ENCODE results near the gene IVL. TPM values are rescaled to one million over a fixed set of nuclear protein-coding genes. Genes with fewer than 3 reads are reported as not detected.

Gene IVL
- total RNA-seq, 1 donor from 2014 or later, result not detected

GRCh38 chr1:152886758-152887409 lies 21.5 kb upstream of the IVL start:
- DNase-seq (ENCODE audit: low spot score) (no peak), ATAC-seq (peak; percentile 13)

DNA sequence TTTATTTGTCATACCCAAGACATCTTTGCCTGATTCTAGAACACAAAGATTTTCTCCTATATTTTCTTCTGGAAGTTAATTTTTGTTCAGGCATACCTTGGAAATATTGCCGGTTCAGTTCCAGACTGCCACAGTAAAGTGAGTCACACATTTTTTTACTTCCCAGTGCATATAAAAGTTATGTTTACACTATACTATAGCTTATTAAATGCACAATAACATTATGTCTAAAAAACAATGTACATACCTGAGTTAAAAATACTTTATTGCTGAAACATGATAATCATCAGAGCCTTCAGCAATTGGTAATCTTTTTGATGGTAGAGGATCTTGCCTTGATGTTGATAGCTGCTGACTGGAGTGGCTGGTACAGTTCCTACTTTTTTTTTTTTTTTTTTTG lies 20.2 kb upstream of the IVL start:
- ATAC-seq, result no peak
- no peak for DNase-seq (ENCODE audit: low spot score)

GRCh38 chr1:152899027-152899426 lies 9.3 kb upstream of the IVL start:
- ATAC-seq (no peak), DNase-seq (ENCODE audit: low spot score) (no peak)

DNA sequence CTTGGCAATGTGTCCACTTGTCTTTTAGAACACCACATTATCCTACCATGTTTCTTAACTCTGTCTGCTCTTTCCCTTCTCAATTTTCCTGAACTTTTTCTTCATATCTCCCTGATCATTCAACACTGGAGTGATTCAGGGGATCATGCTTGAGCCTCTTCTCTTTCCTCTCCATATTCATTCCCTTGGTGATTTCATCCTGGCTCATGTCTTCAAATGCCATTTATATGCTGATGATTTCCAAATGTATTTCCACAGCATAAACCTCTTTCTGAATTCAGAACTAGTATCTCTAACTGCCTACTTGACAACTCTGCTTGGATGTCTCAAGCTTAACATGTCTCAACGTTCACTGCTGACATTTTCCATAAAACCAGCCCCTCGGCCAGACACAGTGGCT lies 8.5 kb upstream of the IVL start:
- DNase-seq (ENCODE audit: low spot score), result no peak
- no peak for ATAC-seq

GRCh38 chr1:152901631-152902030 lies 6.7 kb upstream of the IVL start:
- DNase-seq (ENCODE audit: low spot score) (no peak), ATAC-seq (no peak)

GRCh38 chr1:152902636-152903035 lies 5.7 kb upstream of the IVL start:
- ATAC-seq, result no peak
- DNase-seq (ENCODE audit: low spot score), result no peak

- ATAC-seq (no peak), DNase-seq (ENCODE audit: low spot score) (no peak)
These were observed 3.5 kb upstream of the IVL start for GRCh38 chr1:152904688-152905440.

GRCh38 chr1:152906023-152906565 lies 2.3 kb upstream of the IVL start:
- DNase-seq (ENCODE audit: low spot score) (no peak), ATAC-seq (no peak)

- DNase-seq (ENCODE audit: low spot score), result no peak
- ATAC-seq, result no peak
These were observed 860 bp downstream of the IVL start for GRCh38 chr1:152909206-152909605.

DNA sequence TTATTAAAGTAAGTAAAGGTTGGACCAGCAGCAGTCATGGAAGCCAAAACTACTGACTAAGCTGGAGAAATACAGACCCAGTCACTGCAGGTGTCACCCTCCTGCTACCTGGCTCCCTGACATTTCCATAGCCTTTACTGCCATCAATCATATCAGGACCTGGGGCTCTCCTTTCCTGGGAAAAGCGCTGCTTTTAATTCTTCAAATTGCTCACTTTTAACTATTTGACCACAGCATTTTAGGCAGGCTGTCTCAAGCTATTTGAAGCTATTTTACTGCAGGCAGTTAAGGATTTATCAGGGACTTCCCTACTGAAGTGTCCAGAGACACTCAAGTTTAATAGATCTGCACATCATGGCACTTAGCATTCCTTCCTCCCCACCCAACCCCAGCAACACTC lies 4.1 kb downstream of the IVL start:
- ATAC-seq (no peak), DNase-seq (ENCODE audit: low spot score) (no peak)

DNA sequence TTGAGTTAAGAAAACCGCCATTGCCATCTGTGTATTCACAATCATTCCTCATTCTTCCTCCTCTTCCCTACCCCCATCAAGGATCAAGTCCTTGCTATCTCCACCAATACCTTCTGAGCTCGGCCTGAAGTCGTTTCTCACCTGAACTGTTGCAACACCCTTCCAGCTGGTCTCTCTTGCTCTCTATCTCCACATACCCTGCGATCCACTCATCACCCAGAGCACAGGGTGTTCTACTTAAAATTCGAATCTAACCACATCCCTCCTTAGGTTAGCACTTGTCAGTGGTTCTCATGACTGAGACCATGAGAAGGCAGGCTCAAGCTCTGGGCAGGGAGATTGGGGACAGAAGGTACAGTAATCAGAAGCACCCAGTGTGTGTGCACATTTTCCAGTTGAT lies 4.6 kb downstream of the IVL start:
- DNase-seq (ENCODE audit: low spot score), result no peak
- ATAC-seq, result no peak

DNA sequence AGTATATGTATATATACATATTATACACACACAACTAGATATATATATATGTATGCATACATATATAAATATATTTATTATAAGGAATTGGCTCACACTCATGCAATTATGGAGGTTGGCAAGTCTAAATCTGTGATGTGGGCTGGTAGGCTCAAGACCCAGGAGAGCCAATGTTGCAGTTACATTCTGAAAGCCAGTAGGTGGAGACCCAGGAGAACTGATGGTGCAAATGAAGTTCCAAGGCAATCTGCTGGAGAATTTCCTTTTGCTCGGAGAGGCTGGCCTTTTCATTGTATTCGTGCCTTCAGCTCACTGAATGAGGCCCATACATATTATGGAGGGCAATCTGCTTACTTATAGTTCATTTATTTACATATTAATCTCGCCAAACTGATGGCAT lies 9.4 kb downstream of the IVL start:
- DNase-seq (ENCODE audit: low spot score), result no peak
- ATAC-seq, result no peak

GRCh38 chr1:152919071-152919470 lies 10.7 kb downstream of the IVL start:
- no peak for ATAC-seq
- no peak for DNase-seq (ENCODE audit: low spot score)

DNA sequence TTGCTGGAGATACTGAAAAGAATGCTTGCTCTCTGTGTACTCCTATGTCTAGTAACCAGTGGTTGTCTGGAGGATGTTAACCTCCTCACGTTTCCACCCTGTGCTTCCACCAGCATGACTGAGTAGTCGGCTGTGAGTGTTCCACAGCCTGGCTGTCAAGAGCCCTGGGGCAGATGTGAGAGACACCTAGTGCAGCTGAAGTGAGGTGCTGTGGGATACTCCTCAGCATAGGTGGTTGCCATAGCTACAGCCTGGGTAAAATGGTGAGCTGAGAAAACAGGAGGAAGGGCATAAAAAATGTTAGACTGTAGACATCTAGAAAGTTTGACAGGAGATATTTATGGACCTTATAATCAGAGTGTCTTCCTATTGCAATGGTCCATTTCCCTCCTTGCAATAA lies 15.8 kb downstream of the IVL start:
- DNase-seq (ENCODE audit: low spot score) (no peak), ATAC-seq (no peak)

DNA sequence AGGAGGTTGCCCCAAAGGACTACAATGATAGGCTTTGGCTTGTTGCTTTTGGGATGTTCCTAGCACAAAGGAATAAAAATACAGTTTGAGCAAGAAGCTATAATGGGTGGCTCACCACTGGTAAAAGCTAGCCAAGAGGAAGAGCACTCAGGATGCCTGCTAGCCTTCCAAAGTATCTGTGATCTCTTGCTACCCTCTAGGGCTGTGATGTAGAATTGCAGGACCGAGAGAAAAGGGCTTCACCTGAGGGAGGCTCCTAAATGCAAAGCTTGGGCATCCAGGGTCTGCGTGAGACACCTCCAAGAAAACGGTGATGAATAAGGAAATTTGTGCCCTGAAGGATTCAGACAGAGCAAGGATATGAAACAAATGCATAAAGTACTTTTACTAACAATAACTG lies 17.7 kb downstream of the IVL start:
- peak; percentile 98 for ATAC-seq

GRCh38 chr1:152928671-152929070 lies 20.3 kb downstream of the IVL start:
- ATAC-seq (peak; percentile 86), DNase-seq (ENCODE audit: low spot score) (no peak)

More for the DNA sequence above, 17.7 kb downstream of the IVL start:
- no peak for DNase-seq (ENCODE audit: low spot score)

- no peak for ATAC-seq
- DNase-seq (ENCODE audit: low spot score), result no peak
These were observed 23.9 kb downstream of the IVL start for GRCh38 chr1:152932170-152932811.

GRCh38 chr1:152933196-152933595 lies 24.9 kb downstream of the IVL start:
- no peak for ATAC-seq

DNA sequence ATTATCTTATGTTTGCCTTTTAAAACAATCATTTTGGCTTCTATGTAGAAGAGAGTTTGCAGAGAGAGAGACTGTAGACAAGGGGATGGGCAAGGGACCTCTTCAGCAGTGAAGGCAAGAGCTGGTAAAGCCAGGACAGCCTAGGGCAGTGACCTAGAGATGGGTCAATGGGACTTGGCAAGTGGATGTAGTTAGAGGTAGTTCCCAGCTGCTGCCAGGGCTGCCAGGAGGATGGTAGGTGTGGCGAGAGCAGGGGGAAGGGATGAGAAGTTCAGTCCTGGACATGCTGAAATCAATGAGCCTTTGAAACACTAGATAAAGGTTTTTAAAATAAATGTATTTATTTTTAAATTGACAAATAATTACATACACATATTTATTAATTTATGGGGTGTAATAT lies 32.3 kb downstream of the IVL start:
- DNase-seq (ENCODE audit: low spot score), result peak; percentile 91
- ATAC-seq, result peak; percentile 96

More at GRCh38 chr1:152933196-152933595, 24.9 kb downstream of the IVL start:
- DNase-seq (ENCODE audit: low spot score), result no peak

GRCh38 chr1:152941037-152941711 lies 32.8 kb downstream of the IVL start:
- no peak for DNase-seq (ENCODE audit: low spot score)
- ATAC-seq, result no peak

GRCh38 chr1:152942161-152942560 lies 33.8 kb downstream of the IVL start:
- ATAC-seq (peak; percentile 87), DNase-seq (ENCODE audit: low spot score) (peak; percentile 82)
